Astrocyte of the spinal cord (primary cell): Measurements from ENCODE around the gene STK31.
"Not testable (repeated sequence)": the region's sequence is repeated elsewhere in the genome, so short reads cannot be mapped to it uniquely, and the experiment has no call there.

ENCODE experiments used
- DNase-seq: peaks from one replicate; pipeline ENCODE4 v3.0.0; 2011; ENCODE audit warnings: low read depth, low spot score
- H3K4me3 ChIP-seq: 2 replicates; pipeline ENCODE4 v1.5.1; 2011; ENCODE audit warnings: low read depth, mild to moderate bottlenecking, low read length, moderate library complexity
- CTCF ChIP-seq: IDR thresholded peaks from 2 replicates; pipeline ENCODE4 v1.5.1; 2012; ENCODE audit warnings: low read depth, mild to moderate bottlenecking, low read length, inconsistent platforms
- in situ Hi-C: cut with HindIII; loops from 2 replicates; pipeline ENCODE4 v1.10.0; 2017; ENCODE audit warnings: low sequenced_read_pairs

The STK31 gene

DNA sequence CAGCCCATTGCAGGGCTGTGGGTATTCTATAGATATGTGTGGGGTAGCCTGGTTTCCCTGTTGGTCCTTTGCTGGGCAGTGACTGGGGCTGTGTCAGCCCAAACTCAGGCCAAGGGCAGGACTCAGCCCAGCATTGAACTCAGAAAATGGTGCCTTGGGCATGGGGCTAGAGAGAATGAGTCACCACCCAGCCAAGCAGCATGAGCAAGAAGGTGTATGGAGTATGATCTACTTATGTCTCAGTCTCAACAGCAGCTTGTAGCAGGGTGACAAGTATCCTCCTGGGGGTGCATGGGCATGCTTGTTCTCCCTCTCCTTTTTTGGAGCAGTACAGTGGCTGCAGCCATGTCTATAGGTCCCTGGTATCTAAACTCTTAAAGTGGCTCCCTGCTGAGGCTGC, 32.0 kb downstream of the STK31 start:
- no peak for TF ChIP-seq CTCF
- no peak overlapping the region for H3K4me3 ChIP-seq
- in situ Hi-C loops, result no loop called here
- DNase-seq, result no peak

DNA sequence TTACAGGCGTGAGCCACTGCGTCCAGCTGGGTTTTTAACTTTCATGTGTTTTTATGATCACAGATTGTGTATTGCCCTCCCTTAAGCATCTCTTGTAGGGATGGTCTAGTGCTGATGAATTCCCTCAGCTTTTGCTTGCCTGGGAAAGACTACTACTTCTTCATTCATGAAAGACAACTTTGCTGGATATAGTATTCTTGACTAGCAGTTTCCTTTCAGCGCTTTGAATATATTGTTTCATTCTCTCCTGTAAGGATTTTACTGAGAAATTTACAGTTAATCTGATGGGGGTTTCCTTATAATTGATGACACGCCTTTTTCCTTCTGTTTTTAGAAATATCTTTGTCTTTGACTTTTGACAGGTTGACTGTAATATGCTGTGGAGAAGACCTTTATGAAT, 33.2 kb downstream of the STK31 start:
- no peak for TF ChIP-seq CTCF
- DNase-seq, result no peak
- H3K4me3 ChIP-seq, result no peak overlapping the region
- in situ Hi-C loops, result no loop called here

GRCh38 chr7:23746629-23747028, 36.6 kb downstream of the STK31 start:
- in situ Hi-C loops, result no loop called here
- DNase-seq, result no peak
- H3K4me3 ChIP-seq, result no peak overlapping the region
- TF ChIP-seq CTCF, result no peak

DNA sequence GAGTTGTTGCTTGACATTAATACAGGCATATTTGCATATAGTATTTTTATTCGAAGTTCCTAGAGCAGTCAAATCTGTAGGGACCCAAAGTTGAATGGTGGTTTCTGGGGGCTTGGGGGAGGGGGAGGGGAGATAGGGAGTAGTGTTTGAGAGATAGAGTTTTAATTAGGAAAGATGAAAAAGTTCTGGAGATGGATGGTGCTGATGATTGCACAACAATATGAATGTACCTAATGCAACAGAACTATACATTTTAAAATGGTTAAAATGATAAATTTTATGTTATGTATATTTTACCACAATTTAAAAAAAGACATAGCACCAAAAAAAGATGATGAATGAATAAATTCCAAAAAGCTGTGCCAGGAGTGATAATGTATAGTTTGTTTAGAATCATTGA, 41.8 kb downstream of the STK31 start:
- TF ChIP-seq CTCF, result no peak
- DNase-seq, result no peak
- no peak overlapping the region for H3K4me3 ChIP-seq
- in situ Hi-C loops, result no loop called here

DNA sequence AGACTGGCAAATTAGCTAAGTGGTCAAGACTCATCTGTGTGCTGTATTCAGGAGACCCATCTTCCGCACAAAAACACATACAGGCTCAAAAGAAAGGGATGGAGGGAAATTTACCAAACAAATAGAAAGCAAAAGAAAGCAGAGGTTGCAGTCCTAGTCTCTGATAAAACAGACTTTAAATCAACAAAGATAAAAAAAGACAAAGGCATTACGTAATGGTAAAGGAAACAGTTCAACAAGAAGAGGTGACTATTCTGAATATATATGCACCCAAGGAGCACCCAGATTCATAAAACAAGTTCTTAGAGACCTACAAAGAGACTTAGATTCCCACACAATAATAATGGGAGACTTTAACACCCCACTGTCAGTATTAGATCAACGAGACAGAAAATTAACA, 48.8 kb downstream of the STK31 start:
- H3K4me3 ChIP-seq, in situ Hi-C loops, DNase-seq: not testable (repeated sequence)

- in situ Hi-C loops, result no loop called here
- peak; percentile 77 for DNase-seq
- no peak overlapping the region for H3K4me3 ChIP-seq
- no peak for TF ChIP-seq CTCF
Observed at GRCh38 chr7:23759671-23760391, 49.8 kb downstream of the STK31 start.

GRCh38 chr7:23765943-23766342, 55.9 kb downstream of the STK31 start:
- in situ Hi-C loops, result no loop called here
- no peak overlapping the region for H3K4me3 ChIP-seq
- no peak for DNase-seq
- no peak for TF ChIP-seq CTCF
